Renal cortical epithelial cell (primary cell): Measurements from ENCODE around the gene RRP9. TPM values are rescaled to one million over a fixed set of nuclear protein-coding genes. Genes with fewer than 3 reads are reported as not detected.
"Not testable (repeated sequence)": the region's sequence is repeated elsewhere in the genome, so short reads cannot be mapped to it uniquely, and the experiment has no call there.

Experiments used
- DNase-seq: peaks from one replicate; pipeline ENCODE4 v3.0.0-alpha.2; 2011; ENCODE audit warnings: low read depth
- total RNA-seq: library from RNA; depleted of rRNA; stranded (reverse); fragments of >200 nt; gene quantifications from 2 replicates; pipeline ENCODE4 v1.2.3, GENCODE V29; 2014

RRP9 gene
- total RNA-seq, 1 donor from 2014 or later, result 17.1 TPM

DNA sequence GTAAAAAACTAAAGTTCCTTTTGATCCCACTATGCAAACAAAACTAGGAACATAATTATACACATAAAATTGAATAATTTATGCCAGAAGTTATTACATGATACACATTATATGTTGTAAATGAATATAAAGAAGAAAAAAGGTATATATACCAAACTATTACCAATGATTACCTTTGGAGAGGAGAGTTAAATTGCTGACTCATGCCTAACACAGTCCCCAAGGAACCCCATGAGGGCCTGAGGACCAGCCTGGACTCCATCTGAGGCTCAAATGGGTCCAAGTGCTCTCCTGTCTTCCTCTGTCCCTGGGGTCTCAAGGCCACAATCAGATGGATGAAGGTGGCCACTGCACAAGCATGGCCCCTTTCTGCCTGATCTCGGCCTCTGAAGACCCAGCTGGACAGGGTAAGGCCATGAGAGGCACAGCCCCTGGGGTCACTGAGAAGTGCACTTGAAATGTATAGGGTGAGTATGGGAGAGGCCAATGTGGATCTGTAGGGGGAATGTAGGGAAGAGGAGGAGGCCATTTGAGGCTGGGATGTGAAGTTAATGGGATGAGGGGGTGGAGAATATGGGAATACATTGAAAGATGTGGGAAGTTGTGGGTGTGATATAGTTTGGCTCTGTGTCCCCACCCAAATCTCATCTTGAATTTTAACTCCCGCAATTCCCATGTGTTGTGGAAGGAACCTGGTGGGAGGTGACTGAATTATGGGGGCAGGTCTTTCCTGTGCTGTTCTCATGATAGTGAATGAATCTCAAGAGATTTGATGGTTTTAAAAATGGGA, 37.5 kb downstream of the RRP9 start:
- no peak for DNase-seq

DNA sequence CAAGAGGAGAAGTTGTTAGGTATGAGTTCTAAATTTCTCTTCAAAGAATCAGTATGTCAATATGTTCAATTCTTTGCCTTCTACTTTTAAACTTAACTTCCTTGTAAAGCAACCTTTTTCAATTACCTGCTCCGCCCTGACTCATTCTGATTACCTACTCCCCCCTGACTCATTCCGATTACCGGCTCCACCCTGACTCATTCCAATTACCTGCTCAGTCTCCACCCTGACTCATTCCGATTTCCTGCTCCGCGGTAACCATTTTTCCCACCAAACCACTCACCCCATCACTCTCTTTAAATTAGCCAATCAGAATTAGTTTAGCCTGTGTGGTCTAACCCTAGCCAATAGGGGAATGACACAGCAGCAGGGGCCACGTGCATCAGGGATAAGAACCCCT, 39.3 kb downstream of the RRP9 start:
- peak; percentile 81 for DNase-seq

DNA sequence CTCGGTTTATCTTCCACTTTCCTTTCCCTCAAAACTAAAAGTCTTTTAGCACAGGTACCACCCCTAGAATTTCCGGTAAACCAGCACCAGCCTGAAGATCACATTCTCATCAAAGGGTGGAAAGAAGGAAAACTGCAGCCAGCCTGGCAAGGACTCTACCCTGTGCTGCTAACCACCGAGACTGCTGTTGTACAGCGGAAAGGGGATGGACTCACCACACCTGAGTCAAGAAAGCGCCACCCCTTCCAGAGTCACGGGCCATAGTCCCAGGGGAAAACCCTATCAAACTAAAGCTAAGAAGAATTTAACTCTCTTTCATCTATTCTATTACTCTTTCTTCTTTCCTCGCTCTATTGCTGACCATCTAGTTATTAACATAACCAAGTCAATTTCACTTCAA, 41.7 kb downstream of the RRP9 start:
- DNase-seq, result not testable (repeated sequence)

- DNase-seq, result no peak
Observed at GRCh38 chr3:51897391-51897790, 44.3 kb downstream of the RRP9 start.

DNA sequence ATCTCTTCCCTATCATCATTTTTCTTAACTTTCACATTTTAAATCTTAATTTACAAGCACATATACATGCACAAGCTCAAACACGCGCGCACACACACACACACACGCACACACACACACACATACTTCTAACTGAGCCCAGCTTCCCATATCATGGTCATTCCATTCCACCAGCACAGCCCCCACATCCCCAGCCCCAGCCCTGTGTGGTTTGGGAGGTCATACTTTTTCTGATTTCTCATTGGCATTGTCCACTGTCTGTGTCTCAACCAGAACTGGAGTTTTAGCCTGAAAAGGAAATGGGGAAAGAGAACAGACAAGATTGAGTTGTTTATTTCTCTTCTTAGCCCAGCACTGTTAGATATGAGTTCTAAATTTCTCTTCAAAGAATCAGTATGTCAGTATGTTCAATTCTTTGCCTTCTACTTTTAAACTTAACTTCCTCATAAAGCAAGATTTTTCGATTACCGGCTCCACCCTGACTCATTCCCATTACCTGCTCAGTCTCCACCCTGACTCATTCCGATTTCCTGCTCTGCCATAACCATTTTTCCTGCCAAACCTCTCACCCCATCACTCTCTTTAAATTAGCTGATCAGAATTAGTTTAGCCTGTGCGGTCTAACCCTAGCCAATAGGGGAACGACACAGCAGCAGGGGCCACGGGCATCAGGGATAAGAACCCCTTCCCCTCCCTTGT, 44.9 kb downstream of the RRP9 start:
- no peak for DNase-seq

GRCh38 chr3:51894939-51895338, 46.8 kb downstream of the RRP9 start:
- no peak for DNase-seq

DNA sequence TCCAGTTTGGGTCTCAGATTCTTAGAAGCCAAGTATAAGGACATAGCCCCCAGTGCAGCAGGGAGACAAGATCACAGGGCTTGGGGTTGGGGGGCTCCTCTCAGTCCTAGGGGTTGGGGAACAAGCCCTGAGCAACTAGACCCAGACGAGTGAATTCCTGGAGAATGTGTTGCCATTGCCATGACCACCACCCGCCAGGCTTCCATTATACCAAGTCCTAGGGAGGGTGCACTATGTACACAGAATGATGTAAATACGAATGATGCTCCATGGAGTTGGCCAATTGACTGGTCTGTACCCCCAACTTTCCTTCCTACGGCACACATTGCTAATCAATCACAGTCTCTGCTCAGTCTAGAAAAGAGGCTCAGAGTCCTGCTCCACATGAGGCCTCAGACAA, 47.3 kb downstream of the RRP9 start:
- no peak for DNase-seq

DNA sequence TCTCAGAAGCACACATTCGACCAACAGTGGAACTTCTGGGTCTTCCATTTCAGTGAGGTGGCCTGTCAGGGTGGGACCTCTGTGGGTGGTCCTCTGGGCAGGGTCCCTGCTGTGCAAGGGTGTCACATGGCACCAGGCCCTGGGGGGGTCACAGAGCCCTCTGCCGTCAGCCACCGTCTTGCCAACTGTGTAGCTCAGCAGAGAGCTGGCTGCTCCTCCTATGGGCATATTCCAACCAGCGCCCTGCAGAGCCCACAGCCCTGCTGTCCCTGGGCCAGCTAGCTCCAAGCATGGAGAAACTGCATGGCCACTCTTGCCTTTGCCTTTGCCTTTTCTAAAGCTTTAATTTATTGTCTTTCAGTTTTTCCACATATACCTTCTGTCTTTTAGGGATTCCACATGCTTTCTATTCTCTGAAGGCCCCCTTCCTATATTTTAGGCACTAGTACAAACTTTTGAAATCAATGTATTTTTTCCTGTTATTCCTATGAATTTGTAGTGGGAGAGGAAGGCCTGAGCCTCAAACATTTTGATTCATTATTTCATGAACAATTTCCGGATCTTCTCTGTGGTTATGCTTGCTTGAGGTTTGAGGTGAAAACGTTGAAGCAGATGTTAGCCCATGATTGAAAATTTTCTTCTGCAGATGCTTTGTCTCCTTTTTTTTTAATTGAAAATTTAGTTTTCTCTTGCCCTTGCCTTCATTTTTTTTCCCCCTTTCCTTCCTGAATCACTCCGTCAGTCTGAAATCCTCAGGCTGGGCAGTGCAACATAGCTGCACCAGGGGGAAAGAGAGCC, 50.3 kb downstream of the RRP9 start:
- DNase-seq, result no peak

- no peak for DNase-seq
Observed at GRCh38 chr3:51888463-51889105, 53.1 kb downstream of the RRP9 start.

DNA sequence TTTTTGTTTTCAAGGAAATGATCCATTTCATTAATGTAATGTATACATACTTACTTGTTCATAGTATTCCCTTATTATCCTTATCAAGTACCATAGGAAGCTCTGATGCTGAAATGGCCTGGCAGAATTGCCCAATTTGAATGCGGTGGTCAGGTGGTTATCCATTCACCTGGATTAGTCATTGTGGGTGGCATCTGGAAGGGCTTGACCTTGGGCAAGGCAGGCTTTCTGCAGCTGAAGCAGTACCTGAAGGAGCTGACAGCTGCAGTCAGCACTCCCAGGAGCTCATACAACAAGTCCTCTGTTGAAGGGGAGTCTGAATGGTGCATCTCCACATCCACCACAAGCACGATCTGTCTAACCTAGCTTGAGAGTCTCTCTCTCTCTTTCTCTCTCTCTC, 54.1 kb downstream of the RRP9 start:
- peak; percentile 73 for DNase-seq

DNA sequence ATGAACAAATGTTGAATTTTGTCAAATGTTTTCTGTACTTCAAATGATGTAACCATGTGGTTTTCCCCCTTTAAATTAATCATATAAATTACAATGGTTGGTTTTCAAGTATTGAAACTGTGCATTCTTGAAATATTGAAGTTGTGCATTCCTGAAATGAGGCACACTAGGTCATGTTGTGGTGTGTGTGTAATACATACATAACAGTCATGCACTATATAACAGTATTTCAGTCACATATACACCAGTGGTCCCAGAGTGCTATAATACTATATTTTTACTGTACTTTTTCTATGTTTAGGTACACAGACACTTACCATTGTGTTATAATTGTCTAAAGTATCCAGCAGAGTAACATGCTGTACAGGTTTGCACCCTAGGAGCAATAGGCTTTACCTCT, 55.3 kb downstream of the RRP9 start:
- no peak for DNase-seq

Other genes starting within 250 kb of the RRP9 start
- gene GRM2, start 234.8 kb downstream of the RRP9 start, total RNA-seq, result 0.05 TPM in 1 of 2 replicates, not detected in the other
- gene IQCF6, start 162.7 kb downstream of the RRP9 start, total RNA-seq, result not detected in 2 replicates
- gene IQCF2, start 80.3 kb downstream of the RRP9 start, total RNA-seq, result not detected in 2 replicates
- gene IQCF5, start 66.3 kb downstream of the RRP9 start, total RNA-seq, result not detected in 2 replicates
- gene IQCF1, start 38.6 kb downstream of the RRP9 start, total RNA-seq, result not detected in 2 replicates
- 49.8 and 58.4 TPM in 2 replicates for gene PARP3, start 459 bp upstream of the RRP9 start, total RNA-seq
- gene GPR62, start 13.5 kb upstream of the RRP9 start, total RNA-seq, result not detected in 2 replicates
- gene PCBP4, start 25.6 kb upstream of the RRP9 start, total RNA-seq, result 51.7 and 69.4 TPM in 2 replicates
- 22.2 and 22.7 TPM in 2 replicates for gene ABHD14B, start 32.1 kb upstream of the RRP9 start, total RNA-seq
- 8.7 and 16.3 TPM in 2 replicates for gene ABHD14A, start 33.2 kb upstream of the RRP9 start, total RNA-seq
- 53.1 and 140 TPM in 2 replicates for gene ACY1, start 41.6 kb upstream of the RRP9 start, total RNA-seq
- 846 and 1,109 TPM in 2 replicates for gene RPL29, start 54.0 kb upstream of the RRP9 start, total RNA-seq
- gene DUSP7, start 114.7 kb upstream of the RRP9 start, total RNA-seq, result 6.2 and 8.2 TPM in 2 replicates
- gene POC1A, start 212.5 kb upstream of the RRP9 start, total RNA-seq, result 2.5 and 5.0 TPM in 2 replicates